H9 (cell line): ENCODE measurements around the gene CARD19. TPM values are rescaled to one million over a fixed set of nuclear protein-coding genes. Genes with fewer than 3 reads are reported as not detected.

ENCODE experiments used
- DNase-seq: peaks from one replicate; pipeline ENCODE4 v3.0.0-alpha.2; 2017
- H2AFZ ChIP-seq: one replicate; pipeline ENCODE4 v1.6.1; 2013; ENCODE audit warnings: mild to moderate bottlenecking, low read length, control low read depth, moderate library complexity
- H2AK5ac ChIP-seq: 2 replicates; pipeline ENCODE4 v1.6.1; 2013; ENCODE audit warnings: low read length, control low read depth, mixed read lengths; ENCODE audit not compliant: insufficient read length
- H2BK120ac ChIP-seq: one replicate; pipeline ENCODE4 v1.6.1; 2013; ENCODE audit warnings: low read depth, mild to moderate bottlenecking, low read length, control low read depth, inconsistent platforms; ENCODE audit not compliant: poor library complexity, severe bottlenecking
- H2BK12ac ChIP-seq: 2 replicates; pipeline ENCODE4 v1.6.1; 2013; ENCODE audit warnings: low read length, control low read depth, mixed read lengths, low read depth; ENCODE audit not compliant: insufficient read length
- H2BK15ac ChIP-seq: 2 replicates; pipeline ENCODE4 v1.6.1; 2013; ENCODE audit warnings: low read depth, low read length, control low read depth
- H2BK20ac ChIP-seq: one replicate; pipeline ENCODE4 v1.6.1; 2013; ENCODE audit warnings: low read depth, mild to moderate bottlenecking, low read length, control low read depth, inconsistent platforms; ENCODE audit not compliant: poor library complexity, severe bottlenecking
- H2BK5ac ChIP-seq: 2 replicates; pipeline ENCODE4 v1.6.1; 2013; ENCODE audit warnings: low read length, control low read depth, mixed read lengths; ENCODE audit not compliant: insufficient read length
- H3K14ac ChIP-seq: 2 replicates; pipeline ENCODE4 v1.6.1; 2013; ENCODE audit warnings: low read length, control low read depth; ENCODE audit not compliant: insufficient read depth
- H3K18ac ChIP-seq: 2 replicates; pipeline ENCODE4 v1.6.1; 2013; ENCODE audit warnings: low read depth, mild to moderate bottlenecking, mixed read lengths, low read length, control low read depth; ENCODE audit not compliant: insufficient read length
- H3K23ac ChIP-seq: 2 replicates; pipeline ENCODE4 v1.6.1; 2013; ENCODE audit warnings: low read length, control low read depth, mixed read lengths, low read depth; ENCODE audit not compliant: insufficient read length
- H3K23me2 ChIP-seq: 2 replicates; pipeline ENCODE4 v1.6.1; 2013; ENCODE audit warnings: low read depth, mild to moderate bottlenecking, mixed read lengths, low read length, control low read depth; ENCODE audit not compliant: insufficient read length, poor library complexity, severe bottlenecking
- H3K27ac ChIP-seq: 2 replicates; pipeline ENCODE4 v1.5.1; 2013; ENCODE audit warnings: low read length, control low read depth, mixed read lengths, low read depth; ENCODE audit not compliant: insufficient read length
- H3K27me3 ChIP-seq: 2 replicates; pipeline ENCODE4 v1.6.1; 2013; ENCODE audit warnings: low read length, control low read depth, inconsistent platforms; ENCODE audit not compliant: insufficient read depth
- H3K4ac ChIP-seq: 2 replicates; pipeline ENCODE4 v1.6.1; 2013; ENCODE audit warnings: low read depth, mild to moderate bottlenecking, control low read depth, inconsistent platforms, low read length, moderate library complexity
- H3K4me1 ChIP-seq: 2 replicates; pipeline ENCODE4 v1.6.1; 2013; ENCODE audit warnings: low read length, control low read depth, inconsistent platforms; ENCODE audit not compliant: insufficient read depth
- H3K4me2 ChIP-seq: 2 replicates; pipeline ENCODE4 v1.6.1; 2013; ENCODE audit warnings: low read length, control low read depth, mixed read lengths; ENCODE audit not compliant: insufficient read length, insufficient read depth
- H3K56ac ChIP-seq: 2 replicates; pipeline ENCODE4 v1.6.1; 2013; ENCODE audit warnings: low read depth, mild to moderate bottlenecking, mixed read lengths, low read length, control low read depth; ENCODE audit not compliant: insufficient read length
- H3K79me1 ChIP-seq: 2 replicates; pipeline ENCODE4 v1.6.1; 2013; ENCODE audit warnings: low read depth, mild to moderate bottlenecking, moderate library complexity, low read length, control low read depth, inconsistent platforms; ENCODE audit not compliant: insufficient read depth, poor library complexity, severe bottlenecking
- H3K79me2 ChIP-seq: 2 replicates; pipeline ENCODE4 v1.6.1; 2013; ENCODE audit warnings: low read length, control low read depth, inconsistent platforms; ENCODE audit not compliant: insufficient read depth
- H3K9ac ChIP-seq: 2 replicates; pipeline ENCODE4 v1.6.1; 2013; ENCODE audit warnings: low read length, control low read depth, mixed read lengths; ENCODE audit not compliant: insufficient read length; ENCODE audit errors: extremely low read depth
- H3K9me3 ChIP-seq: one replicate; pipeline ENCODE4 v1.6.1; 2013; ENCODE audit warnings: low read depth, low read length, inconsistent platforms; ENCODE audit not compliant: control insufficient read depth
- H3T11ph ChIP-seq: one replicate; pipeline ENCODE4 v1.6.1; 2013; ENCODE audit warnings: mild to moderate bottlenecking, low read length, control low read depth, inconsistent platforms
- H4K20me1 ChIP-seq: one replicate; pipeline ENCODE4 v1.6.1; 2013; ENCODE audit not compliant: control insufficient read depth, insufficient read length, insufficient read depth
- H4K5ac ChIP-seq: 2 replicates; pipeline ENCODE4 v1.6.1; 2013; ENCODE audit warnings: low read depth, mild to moderate bottlenecking, mixed read lengths, low read length, control low read depth; ENCODE audit not compliant: insufficient read length
- H4K8ac ChIP-seq: replicated peaks from 2 replicates; pipeline ENCODE4 v1.6.1; 2013; ENCODE audit warnings: low read length, control low read depth, mixed read lengths, low read depth; ENCODE audit not compliant: insufficient read length
- H4K91ac ChIP-seq: 2 replicates; pipeline ENCODE4 v1.6.1; 2013; ENCODE audit warnings: low read depth, mild to moderate bottlenecking, moderate library complexity, mixed read lengths, low read length, control low read depth; ENCODE audit not compliant: insufficient read length
- H3K27ac Mint-ChIP-seq, 3 experiments: 2 replicates in 2 of 3; 3 replicates in 1 of 3; pipeline ENCODE4 v1.8.0; 2020 to 2021; ENCODE audit warnings: mixed read lengths in 3 of 3, mild to moderate bottlenecking in 1 of 3, moderate library complexity in 1 of 3
- H3K27me3 Mint-ChIP-seq: 2 replicates; pipeline ENCODE4 v1.8.0; 2021; ENCODE audit warnings: low read depth, mild to moderate bottlenecking, moderate library complexity, mixed read lengths
- H3K36me3 Mint-ChIP-seq, 3 experiments: 2 replicates in 2 of 3; 3 replicates in 1 of 3; pipeline ENCODE4 v1.8.0; 2020 to 2021; ENCODE audit warnings: low read depth in 3 of 3, mixed read lengths in 3 of 3; ENCODE audit not compliant: insufficient read depth in 1 of 3
- H3K4me1 Mint-ChIP-seq, 2 experiments: 2 replicates each; pipeline ENCODE4 v1.8.0; 2020; ENCODE audit warnings: mixed read lengths in 2 of 2
- H3K4me3 Mint-ChIP-seq, 2 experiments: 2 replicates in 1 of 2; 3 replicates in 1 of 2; pipeline ENCODE4 v1.8.0; 2020 to 2021; ENCODE audit warnings: mild to moderate bottlenecking in 2 of 2, mixed read lengths in 2 of 2, moderate library complexity in 1 of 2
- H3K9me3 Mint-ChIP-seq, 2 experiments: 2 replicates in 1 of 2; 3 replicates in 1 of 2; pipeline ENCODE4 v1.8.0; 2020; ENCODE audit warnings: mild to moderate bottlenecking in 2 of 2, mixed read lengths in 2 of 2, moderate library complexity in 1 of 2
- CTCF ChIP-seq: fragments of 200-600 bp; sonication (generic); conservative IDR thresholded peaks from 3 replicates; pipeline ENCODE4 v1.8.0; 2021; ENCODE audit warnings: antibody characterized with exemption, mild to moderate bottlenecking
- WGBS: extraction: QIAGEN DNeasy Blood & Tissue Kit; methylation state at CpG from one replicate; pipeline ENCODE4 v1.1.7; 2013; ENCODE audit warnings: missing lambda C conversion rate, low lambda C conversion rate, mixed read lengths; ENCODE audit not compliant: insufficient read length; ENCODE audit errors: extremely low coverage; 5-methylcytosine and 5-hydroxymethylcytosine counted together
- total RNA-seq: library from RNA; stranded (reverse); gene quantifications from 2 replicates; pipeline ENCODE4 v1.2.1, GENCODE V29; 2021

Gene CARD19
- total RNA-seq, 1 experiment from 2014 or later = 21.4 TPM

- Histone ChIP-seq H2BK120ac (no peak overlapping the region), H3K4me2 (no peak overlapping the region), H3K18ac (no peak overlapping the region), H3K14ac (no peak overlapping the region; the same call in 1 of the 2 replicates), H3K56ac (no peak overlapping the region), H3K4me1 (no peaks in the 10 kb centered on the region), H4K91ac (no peak overlapping the region), H2BK20ac (no peak overlapping the region), H3K4ac (no peak overlapping the region), H3K79me2 (no peaks in the 10 kb centered on the region), H2BK12ac (no peak overlapping the region), H2AK5ac (no peak overlapping the region), H4K8ac (no peak overlapping the region), H2AFZ (no peak overlapping the region), H4K20me1 (no peaks in the 10 kb centered on the region), H3K9ac (no peak overlapping the region), H3K79me1 (no peaks in the 10 kb centered on the region), H3K27ac (no peak overlapping the region), H3K23me2 (no peaks in the 10 kb centered on the region), H2BK15ac (no peak overlapping the region), H3K9me3 (no peaks in the 10 kb centered on the region), H3T11ph (no peak overlapping the region), H3K27me3 (no peaks in the 10 kb centered on the region), H2BK5ac (no peak overlapping the region), H4K5ac (no peak overlapping the region), H3K23ac (no peak overlapping the region)
- Mint-ChIP-seq H3K4me3 (no peak overlapping the region; a peak in 1 of 5 replicates), H3K27me3 (no peaks in the 10 kb centered on the region), H3K36me3 (no peaks in the 10 kb centered on the region), H3K4me1 (peaks cover 5 to 8% of the 10 kb centered on the region in 2 experiments), H3K27ac (no peak overlapping the region), H3K9me3 (no peaks in the 10 kb centered on the region; a peak in 1 of 5 replicates)
- DNase-seq = no peak
- no CpG with 5 or more reads among the region's 11 CpGs for whole genome bisulfite sequencing
- TF ChIP-seq CTCF = no peak
Measured at GRCh38 chr9:93161786-93162562, 66.0 kb downstream of the CARD19 start.

Other genes with a start within 250 kb of the CARD19 start
- gene ZNF484, start 218.2 kb upstream of the CARD19 start, total RNA-seq = 9.1 and 10.2 TPM in 2 replicates
- 1.7 and 1.8 TPM in 2 replicates for gene FGD3, start 148.7 kb upstream of the CARD19 start, total RNA-seq
- 7.8 and 9.0 TPM in 2 replicates for gene SUSD3, start 37.5 kb upstream of the CARD19 start, total RNA-seq
- gene NINJ1, start 38.0 kb downstream of the CARD19 start, total RNA-seq = 27.4 and 28.9 TPM in 2 replicates
- 69.4 and 70.5 TPM in 2 replicates for gene WNK2, start 87.9 kb downstream of the CARD19 start, total RNA-seq